ENCODE data around the gene RBM15B.
"Not testable (repeated sequence)": the region's sequence is repeated elsewhere in the genome, so short reads cannot be mapped to it uniquely, and the experiment has no call there.

Gene RBM15B

DNA sequence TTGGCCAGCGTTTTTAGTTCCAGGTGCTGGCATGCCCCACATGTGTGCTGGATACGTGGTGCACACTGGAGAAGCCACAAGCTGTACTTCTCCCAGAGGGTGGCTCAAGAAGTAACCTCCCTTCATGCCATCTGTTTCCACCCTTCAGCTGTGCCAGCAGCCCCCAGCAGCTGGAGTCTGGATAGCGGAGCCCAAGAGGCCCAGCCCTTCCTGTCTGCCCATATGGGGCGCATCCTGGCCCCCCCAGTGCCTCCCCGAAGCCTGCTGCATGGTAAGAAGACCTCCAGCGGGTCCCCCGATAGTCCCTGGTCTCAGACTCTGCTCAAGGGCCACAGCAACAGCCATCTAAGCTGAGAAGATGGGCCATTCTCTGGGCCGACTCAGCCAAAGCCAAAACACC, 11.8 kb upstream of the RBM15B start:
- DNase-seq (ENCODE audit: low read depth in 2 of 2), result no peak

DNA sequence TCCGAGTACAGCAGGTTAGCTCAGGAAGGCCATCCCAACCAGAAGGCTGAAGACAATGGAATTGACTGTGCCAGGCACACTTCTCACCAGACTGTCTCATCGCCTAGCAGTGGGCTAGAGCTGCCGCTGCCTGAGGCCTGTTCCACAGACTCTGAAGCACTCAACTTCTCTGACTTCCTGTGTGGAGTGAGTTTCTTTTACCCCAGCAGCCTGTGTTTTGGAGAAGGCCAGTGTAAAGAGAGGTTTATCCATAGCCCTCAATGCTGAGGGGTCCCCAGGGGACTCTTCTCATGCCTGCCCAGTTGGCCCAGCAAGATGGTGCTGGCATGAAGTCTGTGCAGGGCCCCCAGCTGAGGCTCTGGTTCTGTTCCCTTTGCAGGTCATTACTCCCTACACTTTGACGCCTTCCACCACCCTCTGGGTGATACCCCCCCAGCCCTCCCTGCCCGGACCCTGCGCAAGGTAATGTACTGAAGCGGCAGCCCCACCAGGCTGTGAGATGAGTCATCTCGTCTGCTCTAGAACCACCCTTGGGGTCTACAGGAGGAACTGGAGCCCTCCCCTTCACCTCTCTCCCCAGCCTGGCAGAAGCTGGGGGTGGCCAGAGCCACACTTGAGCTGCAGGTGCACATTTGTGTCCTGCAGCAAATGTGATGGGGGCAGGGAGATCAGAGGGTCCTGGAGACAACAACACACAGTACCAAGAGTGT, 11.2 kb upstream of the RBM15B start:
- no peak for DNase-seq (ENCODE audit: low read depth in 2 of 2)

GRCh38 chr3:51380601-51381332, 10.3 kb upstream of the RBM15B start:
- DNase-seq (ENCODE audit: low read depth in 2 of 2), result no peak

DNA sequence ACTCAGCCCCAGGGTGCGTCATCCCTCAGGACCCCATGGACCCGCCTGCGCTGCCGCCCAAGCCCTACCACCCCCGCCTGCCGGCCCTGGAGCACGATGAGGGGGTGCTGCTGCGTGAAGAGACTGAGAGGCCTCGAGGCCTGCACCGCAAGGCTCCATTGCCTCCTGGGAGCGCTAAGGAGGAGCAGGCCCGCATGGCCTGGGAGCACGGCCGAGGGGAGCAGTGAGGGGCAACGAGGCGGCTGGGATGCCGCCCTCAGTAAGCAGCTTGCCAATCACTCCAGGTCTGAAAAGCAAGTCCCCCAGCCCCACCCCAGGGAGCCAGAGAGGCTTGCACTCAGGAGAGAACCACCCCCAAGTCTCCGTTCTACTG, 9.8 kb upstream of the RBM15B start:
- DNase-seq (ENCODE audit: low read depth in 2 of 2), result no peak

DNA sequence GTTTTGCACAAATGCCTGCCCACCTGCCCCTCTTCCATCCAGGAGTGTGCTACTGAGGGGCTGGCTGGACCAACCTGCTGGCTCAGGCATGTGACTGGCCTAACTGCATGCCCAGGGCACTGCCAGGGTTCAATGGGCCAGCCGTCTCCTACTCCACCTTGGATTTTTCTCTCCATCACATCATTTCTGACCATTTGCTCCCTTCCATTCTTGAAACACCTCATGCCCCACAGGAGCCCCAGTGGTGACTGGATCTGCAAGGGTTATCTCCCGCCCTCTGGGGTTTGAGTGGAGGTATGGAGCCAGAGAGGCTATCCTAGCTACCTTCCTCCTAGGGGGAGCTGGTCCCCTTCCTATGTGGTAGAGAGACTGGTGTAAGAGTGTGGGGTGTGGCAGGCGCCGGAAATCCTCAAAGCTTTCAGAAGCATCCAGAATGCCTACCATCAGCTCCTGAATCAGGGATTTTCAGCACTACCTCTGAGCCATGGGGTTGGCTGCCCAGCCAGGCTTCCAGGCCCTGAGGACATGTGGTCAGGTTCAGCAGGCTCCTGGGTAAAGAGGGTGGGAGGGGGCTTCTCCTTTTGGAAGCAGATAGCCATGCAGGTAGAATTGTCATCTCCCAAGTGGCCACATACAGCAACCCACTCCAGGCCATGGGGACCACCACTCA, 8.9 kb upstream of the RBM15B start:
- no peak for DNase-seq (ENCODE audit: low read depth in 2 of 2)

GRCh38 chr3:51382947-51383578, 8.0 kb upstream of the RBM15B start:
- no peak for DNase-seq (ENCODE audit: low read depth in 2 of 2)

- no peak for DNase-seq (ENCODE audit: low read depth in 2 of 2)
Measured at GRCh38 chr3:51384055-51384725, 6.9 kb upstream of the RBM15B start.

DNA sequence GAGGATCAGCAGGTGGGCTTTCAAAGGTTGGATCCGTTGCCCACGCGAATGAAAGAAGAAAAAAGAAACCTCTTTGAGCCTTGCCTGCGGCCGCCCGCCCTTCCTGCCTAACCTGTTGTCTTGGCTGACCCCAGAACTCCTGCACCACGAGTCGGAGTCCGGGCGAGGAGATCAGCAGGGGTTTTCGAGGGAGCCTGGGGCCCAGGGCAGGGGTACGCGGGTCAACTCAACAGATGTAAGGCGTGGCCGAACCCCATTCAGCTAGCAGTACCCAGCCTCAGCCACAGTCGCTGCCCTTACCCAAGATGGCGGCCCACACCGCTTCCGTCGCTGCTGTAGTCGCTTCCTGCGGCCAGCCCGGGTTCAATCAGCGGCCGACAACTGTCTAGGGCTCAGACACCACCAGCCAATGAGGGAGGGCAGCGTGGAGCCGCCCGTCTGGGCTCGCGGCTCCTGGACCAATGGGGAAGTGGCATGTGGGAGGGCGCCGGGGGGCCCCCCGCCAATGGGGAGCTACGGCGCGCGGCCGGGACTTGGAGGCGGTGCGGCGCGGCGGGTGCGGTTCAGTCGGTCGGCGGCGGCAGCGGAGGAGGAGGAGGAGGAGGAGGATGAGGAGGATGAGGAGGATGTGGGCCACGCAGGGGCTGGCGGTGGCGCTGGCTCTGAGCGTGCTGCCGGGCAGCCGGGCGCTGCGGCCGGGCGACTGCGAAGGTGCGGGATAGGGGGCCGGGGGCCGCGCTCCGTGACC, 6.2 kb upstream of the RBM15B start, which contains the start of gene MANF:
Gene MANF (plus strand): TSS at position 566 of the 748 bp plus-strand sequence. CDS start 52 bp downstream, at position 618.
- peak; percentile 90 to 96 for DNase-seq (ENCODE audit: low read depth in 2 of 2)

- no peak for DNase-seq (ENCODE audit: low read depth in 2 of 2)
Measured at GRCh38 chr3:51385621-51386091, 5.4 kb upstream of the RBM15B start.

- no peak for DNase-seq (ENCODE audit: low read depth in 2 of 2)
Measured at GRCh38 chr3:51386159-51386851, 4.8 kb upstream of the RBM15B start.

DNA sequence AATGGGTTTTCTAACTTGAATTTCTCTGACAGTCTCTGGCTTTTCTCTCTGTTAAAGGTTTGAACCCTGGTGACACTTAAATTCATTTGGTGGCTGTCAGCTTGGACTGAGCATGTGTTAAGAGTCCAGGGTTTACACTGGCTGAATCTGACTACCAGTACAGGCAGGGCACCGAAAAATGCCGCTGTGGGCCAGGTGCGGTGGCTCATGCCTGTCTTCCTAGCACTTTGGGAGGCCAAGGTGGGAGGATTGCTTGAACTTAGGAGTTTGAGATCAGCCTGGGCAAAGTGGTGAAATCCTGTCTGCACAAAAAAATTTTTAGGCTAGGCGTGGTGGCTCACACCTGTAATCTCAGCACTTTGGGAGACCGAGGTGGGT, 4.2 kb upstream of the RBM15B start:
- DNase-seq (ENCODE audit: low read depth in 2 of 2), result no peak

- not testable (repeated sequence) for DNase-seq (ENCODE audit: low read depth in 2 of 2)
Measured at GRCh38 chr3:51387281-51387680, 3.8 kb upstream of the RBM15B start.

DNA sequence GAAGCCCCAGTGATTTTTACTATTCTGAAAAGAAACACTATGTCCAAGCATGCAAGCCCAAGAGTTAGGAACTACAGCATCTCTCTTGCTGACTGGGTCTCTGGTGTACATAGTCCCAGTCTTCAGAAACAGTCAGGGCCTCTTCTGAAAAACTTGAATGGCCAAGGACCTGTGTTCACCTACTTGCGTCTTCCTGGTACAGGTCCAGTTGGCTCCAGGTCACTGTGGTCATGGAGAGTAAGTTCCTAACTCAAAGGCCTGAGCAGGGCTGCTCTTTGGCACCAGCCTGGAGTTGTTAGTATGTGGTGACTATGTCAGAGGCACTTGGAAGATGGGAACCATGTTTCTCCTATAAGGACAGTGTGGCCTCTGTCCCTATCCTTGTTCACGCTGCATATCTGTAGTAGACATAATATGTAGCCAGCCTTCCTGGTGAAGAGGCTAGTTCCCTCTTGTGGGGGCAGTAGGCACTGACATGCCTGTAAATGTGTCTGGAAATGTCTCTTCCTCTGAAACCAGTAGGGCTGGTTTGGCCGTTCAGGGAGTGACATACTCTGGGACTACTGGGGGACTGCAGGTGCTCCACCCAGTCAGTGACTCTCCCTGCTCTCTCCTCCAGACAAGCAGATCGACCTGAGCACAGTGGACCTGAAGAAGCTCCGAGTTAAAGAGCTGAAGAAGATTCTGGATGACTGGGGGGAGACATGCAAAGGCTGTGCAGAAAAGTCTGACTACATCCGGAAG, 2.6 kb upstream of the RBM15B start:
- no peak for DNase-seq (ENCODE audit: low read depth in 2 of 2)

DNA sequence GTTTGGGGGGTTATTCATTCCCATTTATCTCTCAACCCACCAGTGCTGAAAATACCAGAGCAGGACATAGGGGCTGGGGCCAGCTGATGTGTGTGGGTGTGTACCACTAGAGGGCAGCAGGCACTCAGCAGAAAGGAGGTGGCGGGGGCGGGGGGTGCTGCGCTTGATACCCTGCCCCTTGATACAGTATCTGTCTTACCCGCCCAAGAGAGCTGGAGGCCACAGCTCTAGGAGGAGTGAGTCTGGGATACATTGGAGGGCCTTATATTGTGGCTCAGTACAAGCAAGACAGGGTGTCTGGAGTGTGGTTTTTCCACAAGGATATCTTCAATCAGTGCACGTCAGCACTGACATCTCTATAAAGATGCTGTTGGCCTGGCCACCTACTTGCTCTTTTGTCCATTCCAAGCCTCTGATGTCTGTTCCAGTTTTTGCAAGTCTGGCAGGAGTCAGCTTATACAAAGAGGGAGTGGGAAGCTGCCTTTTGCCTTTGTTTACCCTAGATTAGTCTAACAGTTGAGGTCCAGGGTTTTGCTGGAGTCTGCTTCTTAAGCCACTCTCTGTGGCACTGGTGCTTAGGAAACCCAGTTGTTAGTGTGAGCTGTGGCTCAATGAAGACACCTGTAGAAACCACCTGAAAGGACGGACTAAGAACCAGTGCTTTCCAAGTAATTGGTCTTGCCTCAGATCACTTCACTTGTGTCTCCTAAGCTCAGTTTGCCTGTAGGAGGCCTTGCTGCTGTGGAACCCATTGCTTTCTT, 1.5 kb upstream of the RBM15B start:
- peak; percentile 34 to 47 for DNase-seq (ENCODE audit: low read depth in 2 of 2)

DNA sequence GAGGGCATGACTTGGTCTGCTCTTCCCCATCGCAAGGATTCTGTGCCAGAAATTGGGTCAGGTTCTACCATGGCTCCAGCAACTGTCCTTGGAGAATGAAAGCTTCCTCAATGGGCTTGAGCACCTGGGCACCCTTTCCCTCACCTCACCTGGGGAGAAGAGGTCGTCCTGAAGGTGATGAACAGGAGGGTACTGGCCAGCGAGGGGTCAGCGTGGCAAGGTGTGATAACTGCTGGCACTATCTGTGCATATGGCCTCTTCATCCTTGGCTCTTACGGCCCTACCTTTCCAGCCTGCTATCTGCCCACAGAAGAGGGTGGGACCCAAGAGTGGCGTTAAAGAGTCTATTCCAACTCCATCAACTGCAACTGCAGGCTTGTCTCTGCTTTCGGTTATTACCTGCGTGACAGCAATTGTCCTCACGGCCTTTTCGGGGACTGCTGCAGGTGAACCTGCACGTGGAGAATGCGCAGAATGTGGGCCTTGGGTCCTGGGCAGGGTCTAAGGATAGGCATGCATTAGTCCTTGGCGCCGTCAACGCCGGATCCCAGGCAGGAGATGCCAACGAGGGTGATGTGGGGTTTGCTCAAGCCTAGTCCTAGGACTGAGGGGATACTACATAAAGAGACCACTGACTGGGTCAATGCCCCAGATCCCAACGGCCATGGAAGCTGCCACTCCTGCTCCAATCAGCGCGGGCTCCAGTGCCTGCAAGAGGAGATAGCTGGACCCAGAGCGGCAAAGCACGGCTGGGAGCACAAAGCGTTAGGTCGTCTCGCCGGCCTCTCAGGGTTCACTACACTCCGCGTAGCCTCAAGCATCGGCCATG, 625 bp upstream of the RBM15B start:
- DNase-seq (ENCODE audit: low read depth in 2 of 2), result no peak

GRCh38 chr3:51391566-51392354, 675 bp downstream of the RBM15B start:
- peak in 1 of 2 donors; percentile 27 for DNase-seq (ENCODE audit: low read depth in 2 of 2)
